ENCODE measurements around the gene PTCHD4. TPM values are rescaled to one million over a fixed set of nuclear protein-coding genes. Genes with fewer than 3 reads are reported as not detected.

The PTCHD4 gene
- total RNA-seq, 4 donors from 2014 or later = 1.2 to 2.6 (median 1.2) TPM; not detected in 1

- peaks cover 6% of the 10 kb centered on the region for H3K27me3 ChIP-seq
- no peak for ATAC-seq
- WGBS, 2 donors (ENCODE audit: low coverage in 1 of 2) = 52 to 65% methylated on average over 4 of the region's 4 CpGs
Observed at GRCh38 chr6:48100588-48100895, 10.5 kb downstream of the PTCHD4 start.

DNA sequence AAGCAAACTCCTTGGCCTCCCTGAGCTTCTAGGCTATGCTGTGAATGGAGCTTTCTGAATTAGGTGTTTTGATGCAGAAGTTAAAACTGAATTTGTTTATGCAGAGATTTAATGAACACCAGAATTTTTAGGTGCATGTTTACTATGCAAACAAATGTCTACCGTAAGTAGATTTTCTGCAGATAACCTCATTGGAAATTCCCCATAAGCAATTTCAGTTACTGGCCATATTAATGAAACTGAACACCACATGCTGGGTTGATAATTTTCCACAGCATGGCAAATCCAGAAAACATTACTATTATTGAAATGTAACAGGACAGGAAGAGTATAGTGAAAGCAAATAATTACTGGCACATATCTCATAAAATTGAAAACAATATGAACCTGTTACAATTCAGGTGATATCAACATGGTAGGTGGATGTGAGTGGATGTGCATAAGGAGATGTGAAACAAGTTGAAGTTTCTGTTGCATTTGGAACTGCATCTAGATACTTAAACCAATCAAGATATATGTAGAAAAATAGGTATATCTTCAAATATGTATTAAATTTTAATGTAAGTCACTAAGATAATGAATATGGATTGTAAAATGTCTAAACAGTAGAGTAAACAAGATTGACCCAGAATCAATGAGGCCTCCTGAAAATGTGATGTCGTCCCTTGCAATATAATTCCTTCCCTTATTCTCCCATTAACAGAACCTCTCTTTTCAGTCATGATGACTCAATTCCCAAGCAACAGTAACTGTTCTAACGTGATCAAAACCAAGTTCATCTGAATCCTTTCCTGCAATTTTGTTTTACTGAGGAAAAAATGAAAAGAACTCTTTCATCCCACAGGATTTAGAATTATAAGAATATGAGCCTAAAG lies 11.0 kb downstream of the PTCHD4 start:
- H3K9me3 ChIP-seq = no peaks in the 10 kb centered on the region
- H3K27me3 ChIP-seq = peaks cover 6% of the 10 kb centered on the region
- H3K27ac ChIP-seq = no peak overlapping the region
- WGBS, 2 donors (ENCODE audit: low coverage in 1 of 2) = 59 to 78% methylated on average over 3 of the region's 3 CpGs
- ATAC-seq = no peak
- H3K36me3 ChIP-seq = no peaks in the 10 kb centered on the region
- no peak for TF ChIP-seq POLR2A (IDR thresholded peaks at IDR 0.05)
- no peak for TF ChIP-seq EP300 (IDR thresholded peaks at IDR 0.05)
- TF ChIP-seq, protein P1, sequence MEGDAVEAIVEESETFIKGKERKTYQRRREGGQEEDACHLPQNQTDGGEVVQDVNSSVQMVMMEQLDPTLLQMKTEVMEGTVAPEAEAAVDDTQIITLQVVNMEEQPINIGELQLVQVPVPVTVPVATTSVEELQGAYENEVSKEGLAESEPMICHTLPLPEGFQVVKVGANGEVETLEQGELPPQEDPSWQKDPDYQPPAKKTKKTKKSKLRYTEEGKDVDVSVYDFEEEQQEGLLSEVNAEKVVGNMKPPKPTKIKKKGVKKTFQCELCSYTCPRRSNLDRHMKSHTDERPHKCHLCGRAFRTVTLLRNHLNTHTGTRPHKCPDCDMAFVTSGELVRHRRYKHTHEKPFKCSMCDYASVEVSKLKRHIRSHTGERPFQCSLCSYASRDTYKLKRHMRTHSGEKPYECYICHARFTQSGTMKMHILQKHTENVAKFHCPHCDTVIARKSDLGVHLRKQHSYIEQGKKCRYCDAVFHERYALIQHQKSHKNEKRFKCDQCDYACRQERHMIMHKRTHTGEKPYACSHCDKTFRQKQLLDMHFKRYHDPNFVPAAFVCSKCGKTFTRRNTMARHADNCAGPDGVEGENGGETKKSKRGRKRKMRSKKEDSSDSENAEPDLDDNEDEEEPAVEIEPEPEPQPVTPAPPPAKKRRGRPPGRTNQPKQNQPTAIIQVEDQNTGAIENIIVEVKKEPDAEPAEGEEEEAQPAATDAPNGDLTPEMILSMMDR (IDR thresholded peaks at IDR 0.05) = no peak
- no peak for TF ChIP-seq POLR2AphosphoS5 (IDR thresholded peaks at IDR 0.05)
- no peak overlapping the region for H3K4me3 ChIP-seq
- H3K4me1 ChIP-seq = peaks cover 0 to 6% (median 0%) of the 10 kb centered on the region in 3 donors

More at GRCh38 chr6:48100588-48100895, 10.5 kb downstream of the PTCHD4 start:
- no peaks in the 10 kb centered on the region for H3K9me3 ChIP-seq
- TF ChIP-seq, protein P1 (IDR thresholded peaks at IDR 0.05) = no peak
- TF ChIP-seq POLR2A (IDR thresholded peaks at IDR 0.05) (no peak), EP300 (IDR thresholded peaks at IDR 0.05) (no peak), POLR2AphosphoS5 (IDR thresholded peaks at IDR 0.05) (no peak)
- no peak overlapping the region for H3K4me3 ChIP-seq
- no peaks in the 10 kb centered on the region for H3K36me3 ChIP-seq
- peaks cover 0 to 6% (median 0%) of the 10 kb centered on the region in 3 donors for H3K4me1 ChIP-seq
- no peak overlapping the region for H3K27ac ChIP-seq

DNA sequence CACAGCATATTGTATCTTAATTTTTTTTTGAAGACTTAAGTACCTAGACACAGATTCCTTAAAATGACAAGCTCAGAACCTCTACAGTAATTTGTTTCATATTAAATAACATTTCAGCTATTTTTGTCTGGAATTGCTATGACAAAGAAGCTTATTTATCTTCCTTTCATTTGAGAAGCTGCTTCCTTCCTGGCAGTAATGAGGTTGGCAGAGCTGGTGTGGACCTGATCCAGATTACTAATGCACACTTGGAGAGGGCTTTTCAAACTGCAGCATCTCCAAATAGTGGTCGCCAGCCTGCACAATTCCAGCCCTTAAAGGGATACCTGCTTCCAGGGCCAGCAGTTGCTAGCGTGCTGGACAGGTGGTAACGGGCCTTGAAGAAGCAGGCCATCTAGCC lies 12.1 kb downstream of the PTCHD4 start:
- TF ChIP-seq POLR2AphosphoS5 (IDR thresholded peaks at IDR 0.05) = no peak
- no peak for TF ChIP-seq POLR2A (IDR thresholded peaks at IDR 0.05)
- TF ChIP-seq, protein P1 (IDR thresholded peaks at IDR 0.05) = no peak
- TF ChIP-seq EP300 (IDR thresholded peaks at IDR 0.05) = no peak
- H3K27me3 ChIP-seq = peaks cover 6% of the 10 kb centered on the region
- H3K36me3 ChIP-seq = no peaks in the 10 kb centered on the region
- H3K4me3 ChIP-seq = no peak overlapping the region
- H3K9me3 ChIP-seq = no peaks in the 10 kb centered on the region
- ATAC-seq = no peak
- H3K4me1 ChIP-seq = peaks cover 0 to 6% (median 0%) of the 10 kb centered on the region in 3 donors
- H3K27ac ChIP-seq = no peak overlapping the region
- 10% methylated on average over 2 of the region's 3 CpGs; no CpG with 5 or more reads in 1 of the 2 donors for WGBS, 2 donors (ENCODE audit: low coverage in 1 of 2)

GRCh38 chr6:48092550-48093217 lies 18.3 kb downstream of the PTCHD4 start:
- no peak for ATAC-seq
- no peaks in the 10 kb centered on the region for H3K27me3 ChIP-seq
- no peaks in the 10 kb centered on the region for H3K36me3 ChIP-seq
- 38 to 46% methylated on average over 3 of the region's 3 CpGs for WGBS, 2 donors (ENCODE audit: low coverage in 1 of 2)
- no peak overlapping the region for H3K27ac ChIP-seq
- no peaks in the 10 kb centered on the region for H3K9me3 ChIP-seq
- H3K4me3 ChIP-seq = no peak overlapping the region
- no peaks in the 10 kb centered on the region for H3K4me1 ChIP-seq
- TF ChIP-seq POLR2A (IDR thresholded peaks at IDR 0.05) = no peak
- TF ChIP-seq, protein P1 (IDR thresholded peaks at IDR 0.05) = no peak
- TF ChIP-seq POLR2AphosphoS5 (IDR thresholded peaks at IDR 0.05) = no peak
- no peak for TF ChIP-seq EP300 (IDR thresholded peaks at IDR 0.05)
